ENCODE results near the gene MAN2A2. TPM values are rescaled to one million over a fixed set of nuclear protein-coding genes. Genes with fewer than 3 reads are reported as not detected.

Gene MAN2A2
- total and polyA plus RNA-seq, 2 of the 8 experiments (the other 6 are each of a cell fraction or from before 2014, with no cell fraction given) = 23.1 to 29.7 TPM

GRCh38 chr15:90959894-90960293 is 56.8 kb downstream of the MAN2A2 start:
- TF ChIP-seq RAD21 (IDR thresholded peaks at IDR 0.05 in 1 of 2, conservative IDR thresholded peaks at IDR 0.05 in 1 of 2; ENCODE audit: low read depth in 2 of 2, low read length in 2 of 2) = no peak
- TF ChIP-seq KDM4A (IDR thresholded peaks at IDR 0.05; ENCODE audit: low read depth, low read length, severe bottlenecking) = no peak
- no peak for TF ChIP-seq POU5F1 (IDR thresholded peaks at IDR 0.05; ENCODE audit: low read depth, low read length)
- no peak for TF ChIP-seq TAF7 (optimal IDR thresholded peaks at IDR 0.05; ENCODE audit: borderline replicate concordance, low read depth, low read length)
- Histone ChIP-seq H3K36me3 (ENCODE audit: control insufficient read depth in 2 of 4, insufficient read depth in 4 of 4, low read length in 3 of 4) (peaks cover 0 to 33% (median 16%) of the 10 kb centered on the region in 4 experiments; a peak in 6 of 8 replicates), H2BK5ac (ENCODE audit: low read depth, low read length) (no peak overlapping the region), H4K20me1 (replicated peaks in 1 of 2; ENCODE audit: control insufficient read depth in 1 of 2, insufficient read depth in 2 of 2, low read length in 2 of 2) (peaks cover 1 to 5% of the 10 kb centered on the region in 2 experiments), H2AFZ (ENCODE audit: low read length) (no peak overlapping the region), H3K27ac (ENCODE audit: low read depth, low read length) (no peak overlapping the region), H4K8ac (ENCODE audit: extremely low read depth, insufficient read depth, low read length) (no peak overlapping the region), H3K27me3 (replicated peaks in 1 of 4; ENCODE audit: control insufficient read depth in 3 of 4, extremely low read depth in 1 of 4, insufficient read depth in 3 of 4, low read length in 3 of 4) (no peaks in the 10 kb centered on the region), H3K23ac (ENCODE audit: insufficient read length) (no peak overlapping the region), H3K4me1 (replicated peaks in 1 of 4; ENCODE audit: control insufficient read depth in 3 of 4, insufficient read depth in 4 of 4, low read length in 3 of 4) (peaks cover 0 to 15% (median 8%) of the 10 kb centered on the region in 4 experiments; a peak in 6 of 7 replicates), H3K9me3 (ENCODE audit: insufficient read depth in 2 of 2, low read depth in 1 of 2, low read length in 1 of 2) (no peaks in the 10 kb centered on the region), H3K79me2 (ENCODE audit: control insufficient read depth in 1 of 2, insufficient read depth in 2 of 2, low read length in 2 of 2) (peaks cover 0 to 6% of the 10 kb centered on the region in 2 experiments; a peak in 1 of 4 replicates), H2BK12ac (ENCODE audit: low read depth, low read length) (no peak overlapping the region), H3K14ac (ENCODE audit: insufficient read length) (no peak overlapping the region), H3K18ac (ENCODE audit: extremely low read depth, low read length) (no peak overlapping the region), H3K79me1 (ENCODE audit: low read depth, low read length) (peaks cover 3% of the 10 kb centered on the region; the same call in 1 of the 2 replicates), H2AK5ac (ENCODE audit: low read depth, low read length) (no peak overlapping the region), H4K5ac (ENCODE audit: insufficient read length, low read depth, low read length) (no peak overlapping the region), H3K56ac (replicated peaks; ENCODE audit: insufficient read length, low read depth, low read length) (no peak overlapping the region), H2BK120ac (replicated peaks; ENCODE audit: low read depth, low read length) (no peak overlapping the region), H4K91ac (replicated peaks; ENCODE audit: insufficient read length, low read length) (no peak overlapping the region), H2BK15ac (ENCODE audit: low read length) (no peak overlapping the region), H3K4me3 (ENCODE audit: extremely low read depth in 1 of 4, insufficient read depth in 2 of 4, low read depth in 3 of 4, low read length in 4 of 4) (no peak overlapping the region), H3K4me2 (ENCODE audit: insufficient read depth in 1 of 2, low read depth in 2 of 2, low read length in 2 of 2) (no peak overlapping the region), H3K23me2 (ENCODE audit: low read depth, low read length) (peaks cover 12% of the 10 kb centered on the region; the same call in 1 of the 2 replicates), H2BK20ac (ENCODE audit: low read length) (no peak overlapping the region), H3K4ac (replicated peaks; ENCODE audit: insufficient read length, low read depth, low read length) (no peak overlapping the region), H3K9ac (replicated peaks in 1 of 4; ENCODE audit: extremely low read depth in 1 of 4, low read depth in 3 of 4, low read length in 3 of 4) (no peak overlapping the region)
- ChIA-PET CTCF (ENCODE audit: partially characterized antibody) (interaction anchor here (0.7 to 19.2 kb wide), 6 partner anchors 18 to 298 kb away, joined by 3 to 306 read pairs (median 5); partner anchors contain the start of genes HDDC3 and UNC45A), POLR2A (ENCODE audit: partially characterized antibody) (interaction anchor here (0.6 to 2.3 kb wide), 4 partner anchors 25 to 291 kb away, joined by 3 to 6 read pairs (median 4); partner anchors contain the start of genes PRC1 and UNC45A)
- DNase-seq (ENCODE audit: low read depth in 1 of 2, low spot score in 2 of 2) = no peak
- no peak for FAIRE-seq
- WGBS, 2 experiments (ENCODE audit: extremely low coverage in 1 of 2, insufficient coverage in 1 of 2, insufficient read length in 1 of 2, insufficient replicate concordance in 2 of 2, low coverage in 1 of 2, low lambda C conversion rate in 2 of 2, missing lambda C conversion rate in 1 of 2) = 95% methylated on average over 5 of the region's 5 CpGs; no CpG with 5 or more reads in 1 of the 2 experiments
